ENCODE data around the gene TEDC2. TPM values are rescaled to one million over a fixed set of nuclear protein-coding genes. Genes with fewer than 3 reads are reported as not detected.

Gene TEDC2
- total RNA-seq, 4 donors from 2014 or later = 0.33 to 0.91 TPM; not detected in 2

GRCh38 chr16:2474877-2475412 lies 15.0 kb downstream of the TEDC2 start, which contains the start of gene TBC1D24:
TBC1D24 (plus strand) TSS chr16:2475127; CDS start chr16:2496149, 21,022 bp downstream.
- TF ChIP-seq POLR2A (IDR thresholded peaks at IDR 0.05) (peak; percentile 84 to 91), CTCF (IDR thresholded peaks at IDR 0.05 in 4 of 5, conservative IDR thresholded peaks at IDR 0.05 in 1 of 5) (no peak)
- H3K27ac ChIP-seq = peak within 1 kb of the TSS; percentile 81 to 91 (median 86)
- peak; percentile 83 to 90 for ATAC-seq
- H3K9me3 ChIP-seq = no peaks in the 10 kb centered on the region
- peaks cover 14 to 24% of the 10 kb centered on the region in 2 donors for H3K4me1 ChIP-seq
- intact Hi-C loops (cut with DNase I; ENCODE audit: low total_unique reads) (loop anchor here (1.0 kb wide), 1 partner anchor 26 kb away; no protein-coding TSS in a partner anchor), in situ Hi-C loops (cut with MboI; ENCODE audit: low sequenced_read_pairs in 4 of 4) (loop anchor here in 1 of 4 donors (25.0 kb wide), 1 partner anchor 138 kb away; the partner anchor contains the start of gene ABCA3)
- H3K27me3 ChIP-seq = peaks cover 30 to 32% (median 31%) of the 10 kb centered on the region in 3 donors
- peak within 1 kb of the TSS; percentile 66 to 87 (median 72) for H3K4me3 ChIP-seq
- DNase-seq = peak; percentile 63 to 84
- H3K36me3 ChIP-seq = no peaks in the 10 kb centered on the region

- TF ChIP-seq CTCF (IDR thresholded peaks at IDR 0.05 in 4 of 5, conservative IDR thresholded peaks at IDR 0.05 in 1 of 5) = no peak
- TF ChIP-seq POLR2A (IDR thresholded peaks at IDR 0.05) = no peak
- ATAC-seq (peak; percentile 9 to 18), DNase-seq (no peak)
- in situ Hi-C loops (cut with MboI; ENCODE audit: low sequenced_read_pairs in 4 of 4) = loop anchor here in 1 of 4 donors (25.0 kb wide), 1 partner anchor 138 kb away; the partner anchor contains the start of gene ABCA3
- Histone ChIP-seq H3K4me1 (peaks cover 14 to 18% of the 10 kb centered on the region in 2 donors), H3K27ac (peak overlapping the region in 3 of 4 donors; percentile 36 to 91 (median 81)), H3K27me3 (peaks cover 23 to 25% (median 24%) of the 10 kb centered on the region in 3 donors), H3K36me3 (no peaks in the 10 kb centered on the region), H3K9me3 (no peaks in the 10 kb centered on the region), H3K4me3 (peak overlapping the region; percentile 61 to 87 (median 72))
- intact Hi-C loops (cut with DNase I; ENCODE audit: low total_unique reads) = no loop called here
Observed at GRCh38 chr16:2475413-2476344, 15.8 kb downstream of the TEDC2 start.

GRCh38 chr16:2476345-2476720 lies 16.4 kb downstream of the TEDC2 start:
- Histone ChIP-seq H3K4me1 (peaks cover 13 to 14% of the 10 kb centered on the region in 2 donors), H3K27ac (no peak overlapping the region), H3K27me3 (peaks cover 18 to 21% (median 20%) of the 10 kb centered on the region in 3 donors), H3K9me3 (no peaks in the 10 kb centered on the region), H3K36me3 (no peaks in the 10 kb centered on the region), H3K4me3 (no peak overlapping the region)
- TF ChIP-seq POLR2A (IDR thresholded peaks at IDR 0.05) (no peak), CTCF (IDR thresholded peaks at IDR 0.05 in 4 of 5, conservative IDR thresholded peaks at IDR 0.05 in 1 of 5) (no peak)
- in situ Hi-C loops (cut with MboI; ENCODE audit: low sequenced_read_pairs in 4 of 4) (loop anchor here in 1 of 4 donors (25.0 kb wide), 1 partner anchor 139 kb away; the partner anchor contains the start of gene ABCA3), intact Hi-C loops (cut with DNase I; ENCODE audit: low total_unique reads) (no loop called here)
- ATAC-seq = no peak
- DNase-seq = no peak

GRCh38 chr16:2476741-2477140 lies 16.8 kb downstream of the TEDC2 start:
- DNase-seq (no peak), ATAC-seq (no peak)
- in situ Hi-C loops (cut with MboI; ENCODE audit: low sequenced_read_pairs in 4 of 4) (loop anchor here in 1 of 4 donors (25.0 kb wide), 1 partner anchor 139 kb away; the partner anchor contains the start of gene ABCA3), intact Hi-C loops (cut with DNase I; ENCODE audit: low total_unique reads) (no loop called here)
- Histone ChIP-seq H3K4me3 (no peak overlapping the region), H3K9me3 (no peaks in the 10 kb centered on the region), H3K27ac (no peak overlapping the region), H3K36me3 (no peaks in the 10 kb centered on the region), H3K27me3 (peaks cover 14 to 18% (median 17%) of the 10 kb centered on the region in 3 donors), H3K4me1 (peaks cover 10 to 12% of the 10 kb centered on the region in 2 donors)
- TF ChIP-seq CTCF (IDR thresholded peaks at IDR 0.05 in 4 of 5, conservative IDR thresholded peaks at IDR 0.05 in 1 of 5) (no peak), POLR2A (IDR thresholded peaks at IDR 0.05) (no peak)

All from gastrocnemius medialis (tissue), 4 donors.